SU-DHL-6 (cell line): ENCODE data around the gene FKBP2.

Source experiments
- H2AFZ ChIP-seq: fragments of 200-600 bp; sonication (generic); 2 replicates; pipeline ENCODE4 v1.6.1; 2014; ENCODE audit warnings: low read depth, mild to moderate bottlenecking, moderate library complexity, mixed read lengths, antibody characterized with exemption, low read length; ENCODE audit not compliant: severe bottlenecking
- H3F3A ChIP-seq: fragments of 200-600 bp; shearing (Covaris generic); 2 replicates; pipeline ENCODE4 v1.6.0; 2016; ENCODE audit warnings: antibody characterized with exemption, mild to moderate bottlenecking; ENCODE audit not compliant: insufficient read depth
- H3K27ac ChIP-seq: fragments of 200-600 bp; sonication (generic); 2 replicates; pipeline ENCODE4 v1.5.1; 2016; ENCODE audit warnings: low read depth, mild to moderate bottlenecking, low read length, moderate library complexity, mixed read lengths
- H3K27me3 ChIP-seq: fragments of 200-600 bp; sonication (generic), shearing (Covaris generic); 2 replicates; pipeline ENCODE4 v1.6.0; 2014; ENCODE audit warnings: mild to moderate bottlenecking, low read length
- H3K36me3 ChIP-seq: fragments of 200-600 bp; sonication (generic); 2 replicates; pipeline ENCODE4 v1.6.1; 2014; ENCODE audit warnings: mild to moderate bottlenecking, low read length, mixed read lengths
- H3K4me2 ChIP-seq: fragments of 300-600, 200-600 bp; shearing (Covaris generic), sonication (generic); 2 replicates; pipeline ENCODE4 v1.6.0; 2014; ENCODE audit warnings: low read length, low read depth, mild to moderate bottlenecking; ENCODE audit not compliant: poor library complexity, severe bottlenecking
- H3K4me3 ChIP-seq: fragments of 200-600 bp; sonication (generic); 2 replicates; pipeline ENCODE4 v1.5.1; 2014; ENCODE audit warnings: antibody characterized with exemption, low read length, mild to moderate bottlenecking, mixed read lengths; ENCODE audit not compliant: insufficient read depth, poor library complexity, severe bottlenecking
- H3K79me2 ChIP-seq: fragments of 200-600 bp; sonication (generic); 2 replicates; pipeline ENCODE4 v1.6.1; 2014; ENCODE audit warnings: mild to moderate bottlenecking, low read length, moderate library complexity; ENCODE audit not compliant: insufficient read depth
- H3K9ac ChIP-seq: fragments of 200-600 bp; sonication (generic); 2 replicates; pipeline ENCODE4 v1.7.0; 2014; ENCODE audit warnings: mild to moderate bottlenecking, low read length
- H3K9me2 ChIP-seq: fragments of 200-600 bp; sonication (generic); replicated peaks from 2 replicates; pipeline ENCODE4 v1.6.1; 2014; ENCODE audit warnings: low read length; ENCODE audit not compliant: insufficient read depth
- H3K9me3 ChIP-seq: fragments of 200-600 bp; sonication (generic); 2 replicates; pipeline ENCODE4 v1.6.1; 2014; ENCODE audit warnings: low read length, mixed read lengths; ENCODE audit not compliant: insufficient read depth
- H4K20me1 ChIP-seq: fragments of 200-600 bp; sonication (generic); 2 replicates; pipeline ENCODE4 v1.6.1; 2014; ENCODE audit warnings: low read depth, mild to moderate bottlenecking, antibody characterized with exemption, low read length, moderate library complexity, mixed read lengths
- CTCF ChIP-seq: fragments of 200-600 bp; sonication (generic); IDR thresholded peaks from one replicate; pipeline ENCODE4 v1.5.1; 2017; ENCODE audit warnings: antibody characterized with exemption, mild to moderate bottlenecking, low read length, moderate library complexity; ENCODE audit not compliant: insufficient read depth, poor library complexity, severe bottlenecking
- EZH2phosphoT487 ChIP-seq: fragments of 200-600 bp; sonication (generic), shearing (Covaris generic); conservative IDR thresholded peaks from 2 replicates; pipeline ENCODE4 v1.6.1; 2018; ENCODE audit warnings: mild to moderate bottlenecking, antibody characterized with exemption, low read length, moderate library complexity, mixed read lengths

Gene FKBP2

GRCh38 chr11:64269540-64270220 lies 28.8 kb downstream of the FKBP2 start:
- H3K27ac ChIP-seq, result peak overlapping the region; percentile 88
- H2AFZ ChIP-seq, result peak overlapping the region; percentile 52
- H3K9me2 ChIP-seq, result no peaks in the 10 kb centered on the region
- H3K27me3 ChIP-seq, result no peaks in the 10 kb centered on the region
- H3K4me2 ChIP-seq, result peak overlapping the region; percentile 91
- peaks cover 15% of the 10 kb centered on the region; the same call in 1 of the 2 replicates for H3F3A ChIP-seq
- H4K20me1 ChIP-seq, result no peaks in the 10 kb centered on the region
- H3K9me3 ChIP-seq, result no peaks in the 10 kb centered on the region
- no peaks in the 10 kb centered on the region for H3K36me3 ChIP-seq
- H3K9ac ChIP-seq, result peak overlapping the region; percentile 92
- TF ChIP-seq EZH2phosphoT487, result no peak
- no peak for TF ChIP-seq CTCF
- 0 out of 2 replicates have a peak, but pooled peaks cover 6% of the 10 kb centered on the region for H3K79me2 ChIP-seq
- H3K4me3 ChIP-seq, result peak overlapping the region; percentile 87

GRCh38 chr11:64275031-64275800 lies 34.3 kb downstream of the FKBP2 start:
- Histone ChIP-seq H3K9me3 (no peaks in the 10 kb centered on the region), H4K20me1 (no peaks in the 10 kb centered on the region), H3K27ac (no peak overlapping the region), H3F3A (peaks cover 13% of the 10 kb centered on the region; the same call in 1 of the 2 replicates), H3K9ac (no peak overlapping the region), H3K4me2 (no peak overlapping the region), H2AFZ (no peak overlapping the region), H3K27me3 (no peaks in the 10 kb centered on the region), H3K9me2 (no peaks in the 10 kb centered on the region), H3K79me2 (no peaks in the 10 kb centered on the region), H3K4me3 (no peak overlapping the region), H3K36me3 (no peaks in the 10 kb centered on the region)
- TF ChIP-seq EZH2phosphoT487, result no peak
- no peak for TF ChIP-seq CTCF

- TF ChIP-seq EZH2phosphoT487, result no peak
- no peak for TF ChIP-seq CTCF
- no peak overlapping the region for H3K4me2 ChIP-seq
- H3K9me2 ChIP-seq, result no peaks in the 10 kb centered on the region
- H3K36me3 ChIP-seq, result no peaks in the 10 kb centered on the region
- no peaks in the 10 kb centered on the region for H3K79me2 ChIP-seq
- no peaks in the 10 kb centered on the region for H3K27me3 ChIP-seq
- H3F3A ChIP-seq, result peaks cover 8% of the 10 kb centered on the region; the same call in 1 of the 2 replicates
- H2AFZ ChIP-seq, result no peak overlapping the region
- no peak overlapping the region for H3K9ac ChIP-seq
- no peak overlapping the region for H3K27ac ChIP-seq
- H3K9me3 ChIP-seq, result no peaks in the 10 kb centered on the region
- H4K20me1 ChIP-seq, result no peaks in the 10 kb centered on the region
- H3K4me3 ChIP-seq, result no peak overlapping the region
These were observed 34.9 kb downstream of the FKBP2 start for GRCh38 chr11:64275841-64276240.
